ENCODE measurements around the gene LINC00237. TPM values are rescaled to one million over a fixed set of nuclear protein-coding genes. Genes with fewer than 3 reads are reported as not detected.

The LINC00237 gene
- total and polyA plus RNA-seq, 10 donors: 0.05 TPM; not detected in 9

GRCh38 chr20:21104466-21104761 is 1.7 kb downstream of the LINC00237 start:
- intact Hi-C loops (cut with DNase I; ENCODE audit: low total_unique reads): no loop called here
- Histone ChIP-seq H3K9me3 (peaks cover 0 to 8% (median 0%) of the 10 kb centered on the region in 8 donors), H3K4me1 (peaks cover 33 to 70% (median 57%) of the 10 kb centered on the region in 6 donors), H3K27ac (no peak overlapping the region), H3K36me3 (no peaks in the 10 kb centered on the region), H3K27me3 (replicated peaks in 1 of 7) (peaks cover 3 to 100% (median 97%) of the 10 kb centered on the region in 7 donors), H3K4me3 (no peak overlapping the region)
- no peak for DNase-seq
- no peak for TF ChIP-seq CTCF (IDR thresholded peaks at IDR 0.05 in 8 of 11, conservative IDR thresholded peaks at IDR 0.05 in 3 of 11)
- WGBS, 5 donors: 16 to 25% (median 17%) methylated on average over 5 of the region's 5 CpGs

- Histone ChIP-seq H3K27ac (no peak overlapping the region), H3K27me3 (replicated peaks in 1 of 7) (peaks cover 3 to 100% (median 97%) of the 10 kb centered on the region in 7 donors), H3K36me3 (no peaks in the 10 kb centered on the region), H3K4me1 (peaks cover 33 to 74% (median 58%) of the 10 kb centered on the region in 6 donors), H3K9me3 (peaks cover 0 to 8% (median 0%) of the 10 kb centered on the region in 8 donors), H3K4me3 (peak overlapping the region in 1 of 8 donors; percentile 82)
- 9 to 18% (median 12%) methylated on average over 32 of the region's 32 CpGs for WGBS, 5 donors
- TF ChIP-seq POLR2A (IDR thresholded peaks at IDR 0.05) (no peak), POLR2AphosphoS5 (IDR thresholded peaks at IDR 0.05) (no peak), CTCF (IDR thresholded peaks at IDR 0.05 in 8 of 11, conservative IDR thresholded peaks at IDR 0.05 in 3 of 11) (no peak)
- no peak for DNase-seq
- intact Hi-C loops (cut with DNase I; ENCODE audit: low total_unique reads): no loop called here
Observed at GRCh38 chr20:21103582-21104465, 2.3 kb downstream of the LINC00237 start.

- DNase-seq: peak; percentile 84
- H3K4me3 ChIP-seq: peak overlapping the region in 7 of 8 donors; percentile 36 to 82 (median 55)
- no peak for TF ChIP-seq POLR2A (IDR thresholded peaks at IDR 0.05)
- no peak for TF ChIP-seq CTCF (IDR thresholded peaks at IDR 0.05 in 8 of 11, conservative IDR thresholded peaks at IDR 0.05 in 3 of 11)
- TF ChIP-seq POLR2AphosphoS5 (IDR thresholded peaks at IDR 0.05): peak in 2 of 3 donors; percentile 28 to 58
- H3K27me3 ChIP-seq (replicated peaks in 1 of 7): peaks cover 3 to 100% (median 100%) of the 10 kb centered on the region in 7 donors
- no peaks in the 10 kb centered on the region for H3K36me3 ChIP-seq
- peaks cover 33 to 74% (median 58%) of the 10 kb centered on the region in 6 donors for H3K4me1 ChIP-seq
- peak overlapping the region in 2 of 8 donors; percentile 74 to 82 for H3K27ac ChIP-seq
- peaks cover 0 to 8% (median 0%) of the 10 kb centered on the region in 8 donors for H3K9me3 ChIP-seq
- 2 to 3% (median 2%) methylated on average over 18 to 38 of the region's 38 CpGs for WGBS, 5 donors
- intact Hi-C loops (cut with DNase I; ENCODE audit: low total_unique reads): no loop called here
Observed at GRCh38 chr20:21102603-21103311, 3.4 kb downstream of the LINC00237 start.
